SU-DHL-6 (cell line): Measurements from ENCODE around the gene C17orf58.
A peak's percentile ranks its signal among the peaks of the same experiment; 100 is the strongest.
"Not testable (repeated sequence)": the region's sequence is repeated elsewhere in the genome, so short reads cannot be mapped to it uniquely, and the experiment has no call there.

Experiments
- H2AFZ ChIP-seq: fragments of 200-600 bp; sonication (generic); 2 replicates; pipeline ENCODE4 v1.6.1; 2014; ENCODE audit warnings: low read depth, mild to moderate bottlenecking, moderate library complexity, mixed read lengths, antibody characterized with exemption, low read length; ENCODE audit not compliant: severe bottlenecking
- H3F3A ChIP-seq: fragments of 200-600 bp; shearing (Covaris generic); 2 replicates; pipeline ENCODE4 v1.6.0; 2016; ENCODE audit warnings: antibody characterized with exemption, mild to moderate bottlenecking; ENCODE audit not compliant: insufficient read depth
- H3K27ac ChIP-seq: fragments of 200-600 bp; sonication (generic); 2 replicates; pipeline ENCODE4 v1.5.1; 2016; ENCODE audit warnings: low read depth, mild to moderate bottlenecking, low read length, moderate library complexity, mixed read lengths
- H3K27me3 ChIP-seq: fragments of 200-600 bp; sonication (generic), shearing (Covaris generic); 2 replicates; pipeline ENCODE4 v1.6.0; 2014; ENCODE audit warnings: mild to moderate bottlenecking, low read length
- H3K36me3 ChIP-seq: fragments of 200-600 bp; sonication (generic); 2 replicates; pipeline ENCODE4 v1.6.1; 2014; ENCODE audit warnings: mild to moderate bottlenecking, low read length, mixed read lengths
- H3K4me2 ChIP-seq: fragments of 300-600, 200-600 bp; shearing (Covaris generic), sonication (generic); 2 replicates; pipeline ENCODE4 v1.6.0; 2014; ENCODE audit warnings: low read length, low read depth, mild to moderate bottlenecking; ENCODE audit not compliant: poor library complexity, severe bottlenecking
- H3K4me3 ChIP-seq: fragments of 200-600 bp; sonication (generic); 2 replicates; pipeline ENCODE4 v1.5.1; 2014; ENCODE audit warnings: antibody characterized with exemption, low read length, mild to moderate bottlenecking, mixed read lengths; ENCODE audit not compliant: insufficient read depth, poor library complexity, severe bottlenecking
- H3K79me2 ChIP-seq: fragments of 200-600 bp; sonication (generic); 2 replicates; pipeline ENCODE4 v1.6.1; 2014; ENCODE audit warnings: mild to moderate bottlenecking, low read length, moderate library complexity; ENCODE audit not compliant: insufficient read depth
- H3K9ac ChIP-seq: fragments of 200-600 bp; sonication (generic); 2 replicates; pipeline ENCODE4 v1.7.0; 2014; ENCODE audit warnings: mild to moderate bottlenecking, low read length
- H3K9me2 ChIP-seq: fragments of 200-600 bp; sonication (generic); replicated peaks from 2 replicates; pipeline ENCODE4 v1.6.1; 2014; ENCODE audit warnings: low read length; ENCODE audit not compliant: insufficient read depth
- H3K9me3 ChIP-seq: fragments of 200-600 bp; sonication (generic); 2 replicates; pipeline ENCODE4 v1.6.1; 2014; ENCODE audit warnings: low read length, mixed read lengths; ENCODE audit not compliant: insufficient read depth
- H4K20me1 ChIP-seq: fragments of 200-600 bp; sonication (generic); 2 replicates; pipeline ENCODE4 v1.6.1; 2014; ENCODE audit warnings: low read depth, mild to moderate bottlenecking, antibody characterized with exemption, low read length, moderate library complexity, mixed read lengths
- EZH2phosphoT487 ChIP-seq: fragments of 200-600 bp; sonication (generic), shearing (Covaris generic); conservative IDR thresholded peaks from 2 replicates; pipeline ENCODE4 v1.6.1; 2018; ENCODE audit warnings: mild to moderate bottlenecking, antibody characterized with exemption, low read length, moderate library complexity, mixed read lengths
- TF ChIP-seq, protein P1 (sequence below): fragments of 200-600 bp; sonication (generic); IDR thresholded peaks from one replicate; pipeline ENCODE4 v1.5.1; 2017; ENCODE audit warnings: antibody characterized with exemption, mild to moderate bottlenecking, low read length, moderate library complexity; ENCODE audit not compliant: insufficient read depth, poor library complexity, severe bottlenecking

The C17orf58 gene

DNA sequence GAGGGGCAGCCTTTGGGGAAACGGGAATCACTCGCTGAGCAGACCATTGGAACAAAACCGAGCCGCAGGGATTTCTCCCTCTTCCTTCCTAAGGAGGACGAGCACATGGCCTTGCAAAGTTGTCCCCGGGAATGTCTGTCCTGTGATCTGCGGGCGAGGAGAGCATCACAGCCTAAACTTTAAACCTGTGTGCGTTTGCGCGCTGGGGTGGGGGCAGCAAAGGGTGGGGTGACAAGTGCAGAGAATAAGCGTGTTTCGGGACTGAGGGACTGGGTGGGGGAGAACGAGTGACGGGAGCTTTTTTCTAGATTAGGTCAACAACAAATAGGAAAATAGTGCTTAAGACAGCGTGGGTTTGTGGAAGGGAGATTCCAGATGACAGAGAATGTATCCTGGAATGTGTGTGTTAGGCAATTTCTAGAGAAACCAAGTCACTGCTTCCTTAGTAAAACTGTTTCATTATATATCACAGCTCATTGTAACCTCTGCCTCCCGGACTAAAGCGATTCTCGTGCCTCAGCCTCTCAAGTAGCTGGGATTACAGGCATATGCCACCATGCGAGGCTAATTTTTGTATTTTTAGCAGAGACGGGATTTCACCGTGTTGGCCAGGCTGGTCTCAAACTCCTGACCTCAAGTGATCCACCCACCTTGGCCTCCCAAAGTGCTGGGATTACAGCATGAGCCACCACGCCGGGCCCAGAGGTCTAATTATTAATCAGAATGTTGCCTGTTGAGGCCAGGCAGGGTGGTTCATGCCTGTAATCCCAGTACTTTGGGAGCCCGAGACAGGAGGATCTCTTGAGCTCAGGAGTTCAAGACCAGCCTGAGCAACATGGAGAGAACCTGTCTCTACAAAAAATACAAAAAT lies at the start of gene C17orf58:
TSS of gene C17orf58 (minus strand) at position 169 of the 871 bp plus-strand sequence. CDS start 271 bp downstream, outside the sequence.
- Histone ChIP-seq H3K4me2 (peak within 1 kb of the TSS; percentile 69), H3K9ac (peak within 1 kb of the TSS; percentile 29; the same call in 1 of the 2 replicates), H3F3A (peaks cover 19% of the 10 kb centered on the region), H3K4me3 (peak within 1 kb of the TSS; percentile 21)
- H3K27me3 ChIP-seq, H3K36me3 ChIP-seq, H3K79me2 ChIP-seq, H4K20me1 ChIP-seq, H3K9me2 ChIP-seq, H3K9me3 ChIP-seq, H3K27ac ChIP-seq, H2AFZ ChIP-seq: not testable (repeated sequence)

DNA sequence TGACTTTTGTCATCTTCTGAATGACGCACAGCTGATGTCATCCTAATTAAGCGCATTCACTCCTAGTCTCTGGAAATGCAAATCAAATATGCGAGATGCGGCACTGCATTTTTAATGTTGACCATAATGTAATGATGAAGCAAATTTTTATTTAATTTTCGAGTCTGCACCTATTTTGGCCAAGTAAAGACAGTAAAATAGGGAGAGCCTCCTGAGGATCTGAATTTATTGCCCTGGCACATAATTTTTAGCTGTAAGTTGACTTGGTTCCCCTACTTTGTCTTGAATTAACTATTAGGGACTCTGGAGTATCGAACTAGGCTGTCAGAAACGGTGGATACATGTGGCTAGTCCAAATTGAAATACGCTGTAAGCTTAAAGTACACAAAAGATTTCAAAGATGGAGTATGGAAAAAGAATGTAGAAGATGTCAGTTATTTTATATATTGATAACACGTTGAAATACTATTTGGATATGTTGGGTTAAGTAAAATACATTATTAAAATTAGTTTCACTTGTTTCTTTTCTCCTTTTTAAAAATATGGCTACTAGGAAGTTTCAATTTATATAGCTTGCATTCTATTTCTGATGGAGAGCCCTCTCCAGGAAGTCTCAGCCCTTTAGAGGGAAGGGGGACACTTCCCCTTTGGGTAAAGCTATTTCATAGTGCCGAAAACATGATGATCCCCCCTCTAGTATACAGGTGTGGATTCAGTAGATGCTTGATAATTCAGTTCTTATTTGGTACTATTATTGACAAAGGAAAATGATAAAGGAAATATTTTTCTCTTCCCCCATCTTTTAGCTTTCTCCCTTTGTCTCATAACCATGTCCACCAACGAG lies 40.3 kb upstream of the C17orf58 start:
- H3K27ac ChIP-seq: peak overlapping the region; percentile 79
- peak overlapping the region; percentile 97 for H3K4me3 ChIP-seq
- H3F3A ChIP-seq: peaks cover 24% of the 10 kb centered on the region
- peaks cover 11% of the 10 kb centered on the region; the same call in 1 of the 2 replicates for H4K20me1 ChIP-seq
- peak overlapping the region; percentile 80 for H3K4me2 ChIP-seq
- no peaks in the 10 kb centered on the region for H3K9me2 ChIP-seq
- no peak overlapping the region for H2AFZ ChIP-seq
- H3K27me3 ChIP-seq: no peaks in the 10 kb centered on the region
- TF ChIP-seq, protein P1, sequence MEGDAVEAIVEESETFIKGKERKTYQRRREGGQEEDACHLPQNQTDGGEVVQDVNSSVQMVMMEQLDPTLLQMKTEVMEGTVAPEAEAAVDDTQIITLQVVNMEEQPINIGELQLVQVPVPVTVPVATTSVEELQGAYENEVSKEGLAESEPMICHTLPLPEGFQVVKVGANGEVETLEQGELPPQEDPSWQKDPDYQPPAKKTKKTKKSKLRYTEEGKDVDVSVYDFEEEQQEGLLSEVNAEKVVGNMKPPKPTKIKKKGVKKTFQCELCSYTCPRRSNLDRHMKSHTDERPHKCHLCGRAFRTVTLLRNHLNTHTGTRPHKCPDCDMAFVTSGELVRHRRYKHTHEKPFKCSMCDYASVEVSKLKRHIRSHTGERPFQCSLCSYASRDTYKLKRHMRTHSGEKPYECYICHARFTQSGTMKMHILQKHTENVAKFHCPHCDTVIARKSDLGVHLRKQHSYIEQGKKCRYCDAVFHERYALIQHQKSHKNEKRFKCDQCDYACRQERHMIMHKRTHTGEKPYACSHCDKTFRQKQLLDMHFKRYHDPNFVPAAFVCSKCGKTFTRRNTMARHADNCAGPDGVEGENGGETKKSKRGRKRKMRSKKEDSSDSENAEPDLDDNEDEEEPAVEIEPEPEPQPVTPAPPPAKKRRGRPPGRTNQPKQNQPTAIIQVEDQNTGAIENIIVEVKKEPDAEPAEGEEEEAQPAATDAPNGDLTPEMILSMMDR: no peak
- no peak for TF ChIP-seq EZH2phosphoT487
- peak overlapping the region; percentile 98 for H3K9ac ChIP-seq
- peaks cover 44% of the 10 kb centered on the region for H3K36me3 ChIP-seq
- H3K9me3 ChIP-seq: no peaks in the 10 kb centered on the region
- H3K79me2 ChIP-seq: peaks cover 38% of the 10 kb centered on the region

DNA sequence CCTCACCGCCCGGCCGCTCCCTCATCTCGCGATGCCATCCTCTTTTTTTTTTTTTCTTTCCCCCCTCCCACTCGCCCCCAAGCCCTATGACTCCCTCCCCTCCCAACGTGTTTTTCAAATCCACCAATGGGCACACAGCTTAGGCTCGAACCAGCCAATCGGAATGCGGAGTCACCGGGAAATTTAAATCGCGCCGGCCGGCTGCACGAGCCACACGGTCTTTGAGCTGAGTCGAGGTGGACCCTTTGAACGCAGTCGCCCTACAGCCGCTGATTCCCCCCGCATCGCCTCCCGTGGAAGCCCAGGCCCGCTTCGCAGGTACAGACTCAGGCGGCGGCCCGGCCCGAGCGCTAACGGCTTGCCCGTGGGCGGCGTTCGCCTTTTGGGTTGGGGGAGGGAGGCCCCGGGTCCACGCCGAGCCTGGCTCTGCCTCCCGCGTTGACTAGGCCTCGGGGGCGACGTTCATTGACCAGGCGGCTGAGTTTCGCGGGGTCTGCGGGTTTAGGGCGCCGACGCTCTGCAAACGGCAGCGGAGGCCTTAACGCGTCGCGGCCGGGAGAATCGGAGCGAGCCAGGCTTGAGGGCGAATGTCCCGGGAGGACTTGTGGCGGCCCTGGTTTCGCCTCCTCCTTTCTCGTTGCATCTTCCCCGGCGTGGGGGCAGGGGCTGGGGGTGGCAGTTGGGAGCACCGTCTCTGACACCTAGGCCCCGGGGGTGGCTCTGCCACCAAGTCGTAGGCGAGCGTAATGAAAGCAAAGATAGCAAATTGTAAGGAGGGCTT lies 39.4 kb upstream of the C17orf58 start, which contains the start of gene KPNA2:
TSS of gene KPNA2 (plus strand) at position 213 of the 781 bp plus-strand sequence. CDS start 1,398 bp downstream, outside the sequence.
- peak within 1 kb of the TSS; percentile 98 for H3K9ac ChIP-seq
- no peaks in the 10 kb centered on the region for H3K9me2 ChIP-seq
- H2AFZ ChIP-seq: peak within 1 kb of the TSS; percentile 57
- TF ChIP-seq, protein P1: no peak
- no peak for TF ChIP-seq EZH2phosphoT487
- peaks cover 19% of the 10 kb centered on the region for H3F3A ChIP-seq
- H3K79me2 ChIP-seq: peaks cover 38% of the 10 kb centered on the region
- no peaks in the 10 kb centered on the region for H3K27me3 ChIP-seq
- H3K9me3 ChIP-seq: no peaks in the 10 kb centered on the region
- peak within 1 kb of the TSS; percentile 100 for H3K4me2 ChIP-seq
- H3K36me3 ChIP-seq: peaks cover 36% of the 10 kb centered on the region
- H3K4me3 ChIP-seq: peak within 1 kb of the TSS; percentile 97
- peaks cover 11% of the 10 kb centered on the region; the same call in 1 of the 2 replicates for H4K20me1 ChIP-seq
- H3K27ac ChIP-seq: peak within 1 kb of the TSS; percentile 79
